HG03139 (cell line): ENCODE data around the gene TRABD2B.

Experiments used
- ATAC-seq: cut with Tn5 transposase; IDR thresholded peaks from one replicate; pipeline ENCODE4 v1.9.1; 2021; ENCODE audit not compliant: unreplicated experiment

The TRABD2B gene

DNA sequence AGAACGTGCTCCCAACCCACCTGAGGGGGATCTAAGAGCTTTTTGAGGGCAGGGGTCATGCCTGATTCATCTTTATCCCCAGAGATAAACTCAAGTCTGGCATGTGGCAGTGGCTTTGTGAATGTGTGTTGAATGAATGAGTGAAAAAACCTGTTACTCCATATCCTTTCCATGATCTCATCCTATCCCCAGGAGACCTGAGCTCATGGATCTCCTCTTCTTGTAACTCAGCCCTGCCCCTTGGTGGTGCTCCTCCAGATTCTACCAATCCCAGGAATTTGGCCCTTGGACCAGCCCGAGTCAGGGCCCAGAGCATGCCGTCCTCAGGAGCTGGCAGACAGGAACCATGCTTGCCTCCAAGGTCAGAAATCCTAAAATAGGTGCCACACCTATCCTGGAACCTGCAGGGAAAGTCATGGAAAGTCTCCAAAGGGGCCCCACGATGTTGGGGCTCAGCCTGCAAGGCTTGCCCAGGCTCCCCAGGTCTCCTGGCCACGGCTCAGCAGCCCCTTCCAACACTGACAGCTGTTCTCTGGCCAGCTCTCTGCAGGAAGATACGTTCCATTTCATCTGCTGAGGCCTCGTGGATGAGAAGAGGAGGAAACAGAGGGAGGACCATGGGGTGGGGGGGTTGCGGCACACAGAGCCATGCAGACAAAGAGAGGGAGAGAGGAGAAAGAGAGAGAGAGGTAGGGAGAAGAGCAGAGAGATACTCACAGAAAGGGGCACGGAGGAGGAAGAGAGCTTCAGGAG is 214.6 kb downstream of the TRABD2B start:
- ATAC-seq, result no peak

DNA sequence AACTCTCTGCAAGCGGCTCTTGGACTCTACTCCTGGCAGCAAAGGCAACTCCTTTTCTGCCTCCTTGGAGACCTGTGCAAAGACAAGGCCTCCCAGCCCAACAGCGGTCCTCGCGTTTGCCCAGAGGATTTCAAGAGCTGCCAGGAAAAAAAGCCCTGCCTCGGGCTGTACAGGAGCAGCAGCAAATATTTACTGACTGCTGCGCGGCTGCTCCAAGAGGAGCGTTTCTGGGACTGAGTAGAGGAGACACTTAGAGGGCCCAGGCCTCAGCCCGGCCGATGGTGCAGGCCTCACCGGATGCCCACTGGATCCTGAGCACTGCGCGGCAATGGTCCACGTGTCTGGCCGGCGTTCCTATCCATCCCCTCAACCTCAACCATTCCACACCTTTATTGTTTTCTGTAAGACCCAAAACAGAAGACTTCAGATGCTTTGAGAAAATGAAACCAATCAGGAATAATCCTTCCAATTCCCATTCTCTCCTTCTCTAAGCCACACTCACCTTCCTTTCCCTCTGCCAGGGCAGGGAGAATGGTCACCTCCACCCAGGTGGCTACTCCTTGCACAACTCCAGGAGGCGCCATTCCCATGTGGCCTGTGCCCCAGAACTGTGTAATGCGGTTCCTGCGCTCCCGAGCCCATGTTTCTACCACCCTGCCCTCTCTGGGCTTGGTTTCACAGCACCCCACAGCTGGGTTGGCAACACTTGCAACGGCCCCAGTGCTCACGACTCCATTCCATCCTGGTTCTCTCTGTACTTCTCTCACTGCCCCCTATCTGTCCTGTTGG is 215.8 kb downstream of the TRABD2B start:
- no peak for ATAC-seq

DNA sequence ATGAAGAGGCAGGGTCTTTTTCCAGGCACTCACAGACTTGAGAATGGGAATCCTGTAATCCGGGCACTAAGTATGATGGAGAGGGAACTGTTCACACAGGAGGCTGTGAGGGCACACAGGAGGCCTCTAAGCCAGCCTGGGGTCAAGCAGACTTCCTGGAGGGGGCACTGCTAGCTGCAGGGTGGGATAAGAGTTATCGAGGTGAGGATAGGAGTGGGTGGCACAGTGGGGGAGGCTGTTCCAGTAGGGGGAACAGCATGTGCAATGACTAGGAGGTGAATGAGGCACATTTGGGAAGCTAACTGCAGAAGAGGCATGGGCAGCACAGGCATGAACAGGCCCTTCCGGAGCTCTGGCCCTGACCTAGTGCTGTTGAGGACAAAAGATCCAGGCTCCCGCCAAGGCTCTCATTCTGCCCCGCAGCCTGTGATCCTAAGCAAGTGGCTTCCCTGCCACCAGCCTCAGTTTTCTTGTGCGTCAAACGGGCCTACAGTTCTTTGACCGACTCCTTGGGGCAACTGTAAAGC is 216.7 kb downstream of the TRABD2B start:
- ATAC-seq, result no peak

DNA sequence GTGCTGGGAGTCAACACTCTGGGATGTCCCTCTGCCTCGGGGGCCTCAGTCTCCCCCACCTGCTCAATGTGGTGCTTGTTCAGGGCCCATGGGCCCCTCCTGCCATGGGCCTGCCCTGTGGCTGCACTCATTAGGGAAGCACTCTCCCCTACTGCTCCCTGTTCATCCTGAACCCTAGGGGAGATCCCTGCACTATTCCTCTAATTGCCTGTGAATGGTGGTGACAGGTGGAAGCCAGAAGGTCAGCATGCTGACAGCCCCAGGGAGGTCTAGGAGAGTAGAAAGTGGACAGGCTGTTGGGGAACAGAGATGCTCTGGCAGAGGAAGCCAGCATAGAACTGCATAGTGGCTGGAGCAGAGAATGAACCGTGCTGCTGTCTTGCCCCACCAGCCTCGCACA is 217.6 kb downstream of the TRABD2B start:
- ATAC-seq, result no peak

DNA sequence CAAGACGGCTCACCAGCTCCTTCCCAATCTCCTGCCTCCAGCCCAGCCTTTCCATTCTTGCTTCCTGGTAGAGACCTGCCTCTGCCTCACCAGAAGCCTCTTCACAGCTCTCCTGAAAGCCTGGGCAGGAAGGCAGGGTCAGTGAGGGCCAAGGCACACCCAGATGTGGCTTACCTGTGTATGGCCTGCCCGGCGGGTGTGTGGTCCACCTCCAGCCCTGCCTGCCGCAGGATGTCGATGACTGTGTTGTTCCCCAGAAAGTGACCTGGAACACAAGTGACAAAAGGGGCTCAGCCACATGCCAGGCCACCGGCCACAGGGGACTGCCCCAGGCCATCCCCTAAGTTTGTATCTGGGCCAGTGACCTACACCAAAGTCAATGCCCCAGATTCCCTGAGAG is 218.9 kb downstream of the TRABD2B start:
- ATAC-seq, result no peak

DNA sequence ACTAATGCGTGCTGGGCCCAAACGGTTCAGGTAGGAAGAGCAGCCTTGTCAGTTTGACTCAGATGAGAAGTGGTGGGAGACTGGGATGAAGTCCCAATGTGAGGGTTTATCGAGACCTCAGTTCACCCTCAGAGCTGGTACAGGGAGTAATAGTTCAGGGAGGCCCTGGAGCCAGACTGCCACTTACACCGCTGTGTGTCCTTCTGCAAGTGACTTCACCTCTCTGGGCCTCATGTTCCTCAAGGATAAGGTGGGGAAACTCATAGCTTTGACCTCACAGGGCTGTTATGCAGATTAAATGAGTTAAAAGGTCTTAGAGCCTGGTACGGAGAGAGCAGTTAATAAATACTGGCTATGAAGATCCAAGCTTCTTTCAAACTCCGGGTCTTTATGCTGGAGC is 219.9 kb downstream of the TRABD2B start:
- ATAC-seq, result no peak

DNA sequence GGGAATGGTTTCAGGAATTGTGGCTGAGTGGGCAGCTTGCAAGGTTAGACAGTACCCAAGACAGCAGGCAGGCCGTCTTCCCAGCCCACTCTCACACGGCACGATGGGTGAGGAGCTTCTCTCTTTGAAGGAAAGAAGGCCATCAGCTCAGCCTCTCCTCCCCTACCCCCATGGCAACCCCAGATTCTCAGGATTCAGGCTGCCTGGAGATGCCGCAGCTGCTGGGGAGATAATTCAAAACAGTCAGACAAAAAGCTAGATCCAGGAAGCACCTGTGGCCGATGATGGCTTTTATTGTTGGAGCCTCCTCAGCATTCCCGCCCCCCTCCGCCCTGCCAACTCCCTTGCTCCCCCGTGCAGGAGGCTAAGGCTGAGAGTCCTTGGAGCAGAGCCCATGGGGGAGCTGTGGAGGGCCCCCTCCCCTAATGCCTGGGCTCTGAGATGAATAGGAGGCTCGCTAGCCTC is 220.5 kb downstream of the TRABD2B start:
- ATAC-seq, result no peak

DNA sequence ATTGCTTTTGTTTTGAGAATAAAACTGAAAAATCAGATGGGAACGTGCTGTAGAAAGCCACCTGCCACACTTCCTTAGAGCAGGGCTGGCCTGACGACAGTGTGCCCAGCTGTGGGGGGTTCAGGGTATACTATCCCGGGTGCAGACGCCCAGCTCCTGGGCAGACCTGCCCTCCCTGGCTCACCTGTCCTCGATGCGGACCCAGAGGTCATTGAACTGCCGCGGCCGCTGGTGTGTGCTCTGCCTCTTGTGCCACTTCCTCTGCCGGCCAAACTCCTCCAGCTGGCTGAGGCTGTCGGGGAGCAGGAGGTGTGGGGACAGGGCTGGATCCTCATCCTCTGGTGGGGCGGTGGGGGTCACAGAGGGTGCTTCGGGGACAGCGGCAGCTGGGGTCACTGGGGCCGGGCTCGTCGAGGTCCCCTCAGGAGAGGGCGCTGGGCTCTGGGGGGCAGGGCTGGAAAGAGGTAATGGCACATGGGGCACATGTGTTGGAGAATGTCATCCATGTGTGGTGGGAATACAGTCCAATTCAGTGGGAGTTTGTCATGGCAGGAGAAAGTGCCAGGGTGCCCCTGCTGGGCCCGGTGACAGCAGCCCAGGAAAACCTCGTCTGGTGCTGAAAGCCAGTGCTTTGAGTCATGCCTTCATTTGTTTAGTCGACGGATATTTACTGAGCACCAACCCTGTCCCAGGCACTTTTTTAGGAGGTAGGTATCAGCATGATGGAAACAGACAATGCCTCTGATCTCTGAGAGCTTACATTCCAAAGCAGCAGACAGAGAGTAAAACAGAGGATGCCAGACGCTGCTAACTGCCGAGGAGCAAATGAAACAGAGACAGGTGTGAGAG is 222.0 kb downstream of the TRABD2B start:
- ATAC-seq, result no peak

DNA sequence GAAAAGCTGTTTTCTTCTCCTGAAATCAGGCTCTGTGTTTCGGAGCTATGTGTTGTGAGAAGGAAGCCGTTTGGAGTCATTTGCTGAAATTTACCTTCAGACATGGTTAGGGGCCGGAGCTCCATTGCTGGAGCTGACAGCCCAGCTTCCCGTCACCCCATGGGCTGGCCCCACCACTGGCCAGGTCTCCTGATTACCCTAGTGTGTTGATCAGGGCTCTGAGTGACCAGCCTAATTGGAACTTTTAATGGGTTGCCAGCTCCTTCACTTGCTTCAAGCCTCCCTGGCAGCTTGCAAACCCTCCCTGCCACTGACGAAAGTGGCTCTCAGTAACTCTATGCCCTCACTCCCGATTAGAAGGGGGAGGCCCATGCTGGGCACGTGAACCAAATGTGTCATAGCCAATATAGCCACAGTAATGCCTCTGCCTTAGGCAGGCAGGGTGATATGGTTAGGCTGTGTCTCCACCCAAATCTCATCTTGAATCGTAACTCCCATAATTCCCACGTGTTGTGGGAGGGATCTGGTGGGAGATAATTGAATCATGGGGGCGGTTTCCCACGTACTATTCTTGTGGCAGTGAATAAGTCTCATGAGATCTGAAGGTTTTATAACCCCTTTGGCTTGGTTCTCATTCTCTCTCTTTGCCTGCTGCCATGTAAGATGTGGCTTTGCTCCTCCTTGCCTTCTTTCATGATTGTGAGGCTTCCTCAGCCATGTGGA is 224.1 kb downstream of the TRABD2B start:
- no peak for ATAC-seq

DNA sequence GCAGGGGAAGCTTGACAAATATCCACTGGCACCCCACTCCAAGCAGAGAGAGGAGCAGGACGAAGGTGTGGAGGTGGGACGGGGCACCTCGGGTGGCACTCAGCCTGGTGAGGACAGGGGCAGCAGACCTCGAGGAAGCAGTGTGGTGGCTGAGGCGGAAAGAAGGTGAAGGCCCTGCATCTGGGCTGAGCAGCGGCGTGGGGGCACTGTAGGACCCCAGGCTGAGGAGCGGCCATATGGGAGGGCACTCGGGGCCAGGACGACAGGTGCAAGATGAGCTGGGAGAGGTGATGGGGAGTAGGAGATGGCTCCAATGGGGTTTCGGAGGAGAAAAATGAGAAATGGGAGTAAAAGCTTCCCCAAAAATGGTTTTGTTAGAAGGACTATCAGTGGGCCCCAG is 224.9 kb downstream of the TRABD2B start:
- ATAC-seq, result no peak

DNA sequence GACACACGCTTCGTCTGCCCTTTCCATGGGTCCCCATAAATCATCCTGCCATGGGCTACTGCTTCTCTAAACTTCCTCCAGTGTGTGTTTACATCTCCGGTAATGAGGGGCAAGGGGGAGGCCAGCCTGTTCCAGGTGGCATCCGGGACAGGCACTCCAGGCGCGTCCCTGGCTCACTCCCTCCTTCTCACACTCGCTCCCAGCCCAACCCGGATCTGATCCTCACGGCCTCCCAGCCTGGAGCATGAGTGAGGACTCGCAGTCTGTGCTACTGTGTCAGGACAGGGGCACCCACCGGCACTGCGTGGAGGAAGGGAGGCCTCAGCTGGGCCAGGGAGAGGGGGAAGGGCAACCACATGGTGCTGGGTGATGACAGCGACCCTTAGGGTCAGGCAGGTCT is 225.4 kb downstream of the TRABD2B start:
- no peak for ATAC-seq

DNA sequence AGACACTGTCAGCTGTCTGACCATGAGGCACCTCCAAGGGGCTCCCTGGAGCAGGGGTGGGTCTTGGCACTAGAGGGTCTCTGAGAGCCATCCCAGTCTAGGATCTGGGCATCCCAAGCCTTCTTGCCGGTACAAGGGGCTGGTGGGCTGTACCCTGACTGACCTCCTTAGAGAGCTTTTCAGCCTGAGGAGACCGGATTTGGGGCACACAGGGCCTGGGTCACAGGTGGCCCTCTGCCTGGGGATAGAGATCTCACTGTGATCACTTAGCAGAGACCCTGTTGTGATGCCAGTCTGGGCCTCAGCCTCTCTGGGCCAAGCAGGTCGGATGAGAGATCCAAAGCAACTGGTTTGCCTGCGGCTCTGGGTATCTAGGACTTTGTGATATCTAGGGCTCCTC is 227.2 kb downstream of the TRABD2B start:
- no peak for ATAC-seq

DNA sequence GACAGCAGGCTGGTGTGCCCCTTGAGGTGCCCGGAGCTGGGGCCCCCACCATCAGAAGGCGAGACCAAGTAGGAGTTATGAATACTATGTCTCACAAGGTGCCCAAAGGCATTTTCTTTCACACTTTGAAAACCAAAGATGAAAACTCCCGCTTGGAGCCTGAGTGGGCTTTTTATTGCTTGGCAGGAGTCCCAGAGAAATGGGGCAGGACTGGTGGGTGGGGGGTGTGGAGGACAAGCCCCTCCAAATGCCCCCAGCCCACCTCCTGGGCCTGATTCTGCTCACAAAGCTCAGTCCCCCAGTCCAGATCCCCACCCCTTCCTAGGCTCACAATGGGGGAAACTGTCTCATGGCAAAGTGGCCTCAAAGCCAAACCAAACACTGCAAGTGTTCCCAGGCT is 227.9 kb downstream of the TRABD2B start:
- ATAC-seq, result no peak

DNA sequence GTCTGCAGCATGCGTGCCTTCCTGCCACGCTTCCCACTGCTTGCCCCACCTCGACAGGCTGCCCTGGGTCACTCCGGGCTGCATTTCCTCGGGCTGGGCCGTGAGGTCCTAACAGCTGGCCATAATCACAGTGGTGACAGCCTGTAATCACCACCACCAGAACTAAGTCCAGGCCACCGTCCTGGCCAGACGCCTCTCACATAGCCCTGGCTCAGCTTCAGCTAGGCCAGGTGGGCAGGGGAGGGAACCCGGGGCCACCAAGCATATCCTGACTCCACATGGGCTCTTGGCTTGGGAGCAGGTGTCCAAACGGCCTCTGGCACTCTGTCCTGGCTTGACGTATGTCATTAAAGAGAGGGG is 229.5 kb downstream of the TRABD2B start:
- ATAC-seq, result no peak

DNA sequence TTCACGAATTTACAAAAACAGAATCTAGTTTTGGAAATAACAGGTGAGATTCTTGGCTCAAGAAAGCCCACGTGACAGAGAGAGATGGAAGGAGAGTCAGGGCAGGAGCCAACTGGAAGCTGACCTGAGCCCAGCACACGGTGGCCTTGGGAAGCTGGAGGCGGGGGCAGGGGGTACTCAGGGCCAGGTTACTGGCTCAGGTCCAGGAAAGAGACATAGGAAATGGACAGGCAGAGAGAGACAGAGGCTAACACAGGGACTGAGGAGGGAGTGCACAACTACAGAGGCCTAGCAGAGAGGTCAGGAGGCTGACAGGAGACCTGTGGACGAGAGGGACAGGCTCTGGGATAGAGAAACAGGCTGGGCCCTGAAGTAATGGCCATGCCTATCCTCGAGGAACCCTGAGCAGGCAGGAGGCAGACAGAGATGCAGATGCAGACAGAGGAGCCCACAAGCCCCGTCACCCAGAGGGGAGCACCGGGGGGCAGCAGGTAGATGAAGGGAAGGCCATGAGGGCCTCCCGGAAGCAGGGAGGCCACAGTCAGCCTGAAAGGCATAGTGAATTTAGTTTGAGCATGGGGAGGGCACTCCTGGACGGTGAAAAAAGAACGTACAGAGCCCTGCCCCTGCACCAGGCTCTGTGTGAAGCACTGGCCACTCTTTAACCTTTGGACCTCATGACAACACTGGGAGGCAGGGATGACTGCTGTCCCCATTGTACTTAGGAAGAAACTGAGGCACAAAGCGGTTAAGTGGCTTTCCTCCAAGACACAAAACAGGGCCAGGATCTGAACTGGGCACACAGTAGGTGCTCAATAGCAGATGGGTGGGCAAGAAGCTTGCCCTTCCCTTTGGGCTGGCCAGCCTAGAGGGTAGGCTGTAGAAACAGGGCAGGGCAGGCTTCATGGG is 230.1 kb downstream of the TRABD2B start:
- no peak for ATAC-seq

DNA sequence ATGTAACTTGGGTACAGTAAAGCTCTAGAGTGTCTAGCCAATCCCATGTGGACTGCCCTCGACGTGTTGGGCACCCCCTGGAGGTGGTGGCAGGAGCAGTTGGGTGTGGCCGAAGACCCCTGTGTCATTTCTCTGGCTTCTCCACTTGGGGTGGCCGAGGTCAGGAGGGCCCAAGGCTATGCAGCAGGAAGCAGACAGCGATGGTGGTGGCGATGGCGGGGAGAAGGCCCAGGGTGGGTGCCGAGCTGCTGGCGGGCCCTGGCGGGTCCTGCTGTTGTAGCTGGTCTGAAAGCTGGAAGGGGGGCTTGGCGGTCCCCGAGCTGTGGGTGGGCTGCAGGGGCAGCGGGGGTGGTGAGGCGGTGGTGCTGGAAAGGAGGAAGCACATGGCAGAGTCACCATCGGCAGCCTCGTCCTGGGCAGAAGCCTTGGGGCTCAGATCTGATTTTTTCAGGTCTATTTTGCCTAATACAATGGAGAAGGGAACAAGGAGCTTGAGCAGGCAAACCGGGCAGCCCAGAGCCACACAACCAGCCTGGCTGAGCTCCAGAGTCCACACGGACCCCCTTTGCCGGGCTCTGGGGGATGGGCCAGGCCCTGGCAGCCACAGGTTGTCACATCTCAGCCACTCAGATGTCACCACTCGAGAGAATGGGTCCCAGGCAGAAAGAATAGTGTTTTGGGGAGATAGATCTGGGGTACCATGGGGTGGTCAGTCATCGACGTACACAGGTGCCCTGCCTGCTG is 231.3 kb downstream of the TRABD2B start:
- ATAC-seq, result no peak

DNA sequence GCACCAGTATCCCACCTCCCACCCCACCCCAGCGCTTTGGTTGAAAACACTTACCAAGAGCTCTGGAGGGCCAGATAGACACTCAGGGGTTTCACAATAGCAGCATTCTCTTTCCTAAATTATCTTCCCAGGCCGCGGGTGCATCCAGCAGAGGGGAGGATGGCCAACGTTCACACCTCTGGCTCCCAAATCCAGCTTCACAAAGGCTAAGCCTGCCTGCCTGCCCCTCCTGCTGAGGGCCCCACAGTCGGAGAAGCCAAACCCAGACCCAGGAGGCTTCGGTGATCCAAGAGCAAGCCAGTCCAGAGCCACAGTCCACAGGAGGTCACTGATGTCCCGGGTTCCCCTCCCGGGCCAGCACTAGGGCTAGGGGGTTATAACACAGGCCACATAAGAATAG is 231.9 kb downstream of the TRABD2B start:
- no peak for ATAC-seq

DNA sequence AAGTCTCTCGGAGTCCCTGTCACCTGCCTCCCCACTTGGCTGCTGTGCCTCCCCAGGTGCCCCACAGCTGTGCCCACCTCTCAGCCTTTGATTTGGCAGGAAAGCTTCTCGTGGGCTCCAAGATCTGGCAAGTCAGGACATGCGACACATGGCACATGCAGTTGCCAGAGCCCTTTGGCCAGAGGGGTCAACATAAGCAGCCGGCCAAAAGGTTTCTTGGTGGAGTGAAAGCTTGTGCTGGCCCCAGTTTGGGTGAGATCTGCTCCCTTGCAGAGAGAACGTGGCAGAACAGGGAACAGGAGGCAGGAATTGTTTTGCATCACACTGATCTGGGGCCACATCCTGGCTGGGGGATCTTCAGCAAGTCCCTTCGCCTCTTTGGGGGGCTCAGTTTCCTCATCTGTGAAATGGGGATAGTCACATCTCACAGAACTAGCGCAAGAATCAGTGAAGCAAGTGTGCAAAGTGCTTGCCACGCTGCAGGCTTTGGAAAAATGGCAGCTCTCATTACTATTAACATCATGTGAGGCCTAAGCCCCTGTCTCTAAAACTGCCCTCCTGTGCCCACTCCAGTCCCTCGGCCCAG is 232.6 kb downstream of the TRABD2B start:
- no peak for ATAC-seq
